Measurements from ENCODE around the gene FAM78A.

- no peak for TF ChIP-seq EZH2phosphoT487 (IDR thresholded peaks at IDR 0.05; ENCODE audit: borderline replicate concordance, low read length)
- TF ChIP-seq CTCF (conservative IDR thresholded peaks at IDR 0.05; ENCODE audit: low read depth, low read length) = no peak
These were observed 28.5 kb upstream of the FAM78A start for GRCh38 chr9:131304676-131305355.
